Muscle layer of colon (tissue), 2 donors: Measurements from ENCODE around the gene LMF1.
"Not testable (repeated sequence)": the region's sequence is repeated elsewhere in the genome, so short reads cannot be mapped to it uniquely, and the experiment has no call there.

Experiments used
- H3K27ac ChIP-seq: one replicate; pipeline ENCODE4 v1.7.0; 2013; ENCODE audit warnings: low read depth, mild to moderate bottlenecking, low read length, moderate library complexity
- H3K27me3 ChIP-seq, 2 donors: one replicate each; pipeline ENCODE4 v1.7.0; 2013; ENCODE audit warnings: low read length in 2 of 2, mild to moderate bottlenecking in 2 of 2; ENCODE audit not compliant: insufficient read depth in 2 of 2, control insufficient read depth in 1 of 2
- H3K36me3 ChIP-seq: one replicate; pipeline ENCODE4 v1.7.0; 2013; ENCODE audit warnings: mild to moderate bottlenecking, low read length; ENCODE audit not compliant: insufficient read depth
- H3K4me1 ChIP-seq: one replicate; pipeline ENCODE4 v1.7.0; 2013; ENCODE audit warnings: mild to moderate bottlenecking, low read length; ENCODE audit not compliant: insufficient read depth
- H3K4me3 ChIP-seq, 2 donors: one replicate each; pipeline ENCODE4 v1.7.0; 2013; ENCODE audit warnings: low read length in 2 of 2, low read depth in 1 of 2, mild to moderate bottlenecking in 1 of 2, moderate library complexity in 1 of 2
- H3K9ac ChIP-seq: one replicate; pipeline ENCODE4 v1.7.0; 2013; ENCODE audit warnings: low read length
- H3K9me3 ChIP-seq: one replicate; pipeline ENCODE4 v1.7.0; 2013; ENCODE audit warnings: mild to moderate bottlenecking, low read length
- donor health status: abdominal sarcoma.
- donor health status: Adenocarcinoma of cecum.

Gene LMF1

DNA sequence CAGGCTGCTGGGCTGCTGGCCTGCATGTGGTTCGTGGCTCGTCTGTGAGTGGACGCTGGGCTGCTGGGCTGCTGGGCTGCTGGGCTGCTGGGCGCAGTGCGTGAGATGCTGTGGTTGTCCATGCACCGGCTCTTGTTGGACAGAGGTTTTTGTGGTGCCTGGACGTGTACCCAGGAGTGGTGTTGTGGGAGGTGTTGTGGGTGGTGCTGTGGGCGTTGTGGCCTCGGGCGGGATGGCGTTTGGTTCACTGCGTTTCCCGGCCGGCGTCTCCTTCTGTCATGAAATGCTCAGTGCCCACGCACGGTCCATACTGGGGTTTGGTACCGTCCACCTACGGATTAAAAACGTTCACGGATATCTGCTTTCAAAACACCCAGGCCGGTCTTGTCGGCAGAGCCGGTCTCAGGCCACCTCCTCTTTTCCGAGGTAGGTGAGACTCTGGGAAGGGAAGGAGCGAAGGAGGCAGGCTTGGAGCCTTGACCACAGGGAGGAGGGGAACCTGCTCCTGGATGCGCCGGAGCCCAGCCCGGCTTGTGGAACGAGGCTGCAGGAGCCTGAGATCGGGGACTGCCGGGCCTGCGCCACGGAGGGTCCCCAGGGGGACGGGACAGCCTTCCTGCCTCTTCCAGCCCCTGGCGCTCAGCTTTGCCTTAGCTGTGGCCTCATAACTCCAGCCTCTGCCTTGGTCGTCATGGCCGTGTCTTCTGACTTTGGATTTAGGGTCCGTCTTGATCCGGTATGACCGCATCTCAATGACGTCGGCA is 140.5 kb downstream of the LMF1 start:
- Histone ChIP-seq H3K27me3 (peaks cover 6 to 21% of the 10 kb centered on the region in 2 donors), H3K27ac (no peak overlapping the region)

DNA sequence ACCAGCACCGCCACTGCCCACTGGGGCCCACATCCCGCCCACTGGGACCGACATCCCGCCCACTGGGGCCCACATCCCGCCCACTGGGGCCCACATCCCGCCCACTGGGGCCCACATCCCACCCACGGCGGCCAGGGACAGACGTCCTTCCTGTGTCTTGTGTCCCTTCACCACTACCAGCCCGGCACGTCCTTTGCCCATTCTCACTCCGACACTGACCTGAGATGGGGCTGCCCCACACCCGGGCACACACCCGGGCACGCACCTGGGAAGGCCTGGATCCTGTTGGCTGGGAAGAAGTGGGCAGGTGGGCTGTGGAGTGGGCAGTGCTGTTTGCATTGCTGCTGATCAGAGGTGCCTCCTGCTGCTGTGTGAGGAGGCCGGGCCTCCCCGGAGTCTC is 141.9 kb downstream of the LMF1 start:
- Histone ChIP-seq H3K4me3 (no peak overlapping the region), H3K27me3 (peaks cover 7 to 35% of the 10 kb centered on the region in 2 donors), H3K27ac (no peak overlapping the region), H3K9me3 (no peaks in the 10 kb centered on the region), H3K4me1 (no peaks in the 10 kb centered on the region), H3K9ac (no peak overlapping the region), H3K36me3 (no peaks in the 10 kb centered on the region)

More for the DNA sequence above, 140.5 kb downstream of the LMF1 start:
- no peaks in the 10 kb centered on the region for H3K36me3 ChIP-seq
- H3K9me3 ChIP-seq: no peaks in the 10 kb centered on the region
- H3K4me3 ChIP-seq: no peak overlapping the region
- H3K9ac ChIP-seq: no peak overlapping the region
- H3K4me1 ChIP-seq: no peaks in the 10 kb centered on the region

DNA sequence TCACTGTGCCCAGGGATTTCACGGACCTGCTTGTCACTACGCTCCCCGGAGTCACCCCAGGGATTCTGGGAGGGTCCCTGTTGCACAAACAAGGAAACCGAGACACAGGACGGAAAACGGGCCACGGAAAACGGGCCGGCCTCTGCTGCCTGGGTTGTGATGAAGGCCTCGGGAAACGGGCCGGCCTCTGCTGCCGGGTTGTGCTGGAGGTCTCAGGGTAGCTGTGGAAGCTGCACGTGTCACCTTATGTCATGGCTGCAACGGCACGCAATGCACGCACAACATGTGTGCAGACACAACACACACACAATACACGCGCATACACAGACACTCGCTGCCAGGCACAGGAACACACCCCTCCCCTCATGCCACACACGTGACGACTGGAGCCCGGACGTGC is 143.3 kb downstream of the LMF1 start:
- Histone ChIP-seq H3K9me3 (no peaks in the 10 kb centered on the region), H3K4me1 (no peaks in the 10 kb centered on the region), H3K27me3 (peaks cover 7 to 29% of the 10 kb centered on the region in 2 donors), H3K27ac (no peak overlapping the region), H3K9ac (no peak overlapping the region), H3K4me3 (no peak overlapping the region), H3K36me3 (no peaks in the 10 kb centered on the region)

DNA sequence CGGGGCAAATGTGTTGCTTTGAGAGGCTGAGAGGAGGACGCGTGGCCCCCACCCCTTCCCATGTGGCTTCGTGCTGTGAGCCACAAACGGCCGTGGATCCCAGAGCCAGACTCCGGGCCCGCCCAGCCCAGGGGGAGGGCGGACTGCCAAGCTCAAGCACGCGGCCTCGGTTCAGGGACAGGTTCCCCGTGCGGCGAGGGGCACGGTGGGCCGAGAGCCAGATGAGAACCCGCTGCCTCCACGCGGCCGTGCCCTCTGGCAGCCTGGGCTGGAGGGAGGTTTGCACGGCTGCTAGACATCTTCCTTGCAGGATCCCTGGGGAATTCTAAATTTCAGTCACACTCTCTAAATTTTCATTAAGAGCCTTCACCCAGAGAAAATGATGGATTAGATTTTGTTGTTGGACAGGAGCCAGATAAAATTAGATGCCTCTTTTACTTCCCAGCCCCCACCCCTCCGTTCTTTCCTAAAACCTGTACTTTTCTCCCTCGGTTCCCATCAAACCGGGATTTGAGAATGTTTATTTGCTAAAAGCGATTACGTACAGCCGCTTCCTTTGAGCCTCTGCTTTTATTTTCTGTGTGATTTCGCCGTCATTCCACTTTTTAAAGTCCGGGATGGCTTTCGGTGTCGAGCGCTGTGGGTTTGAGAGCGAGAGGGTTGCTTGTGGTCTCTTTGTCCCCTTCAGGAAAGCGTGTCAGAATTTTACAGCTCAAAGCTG is 145.3 kb downstream of the LMF1 start:
- Histone ChIP-seq H3K9ac (no peak overlapping the region), H3K4me3 (no peak overlapping the region), H3K36me3 (no peaks in the 10 kb centered on the region), H3K27ac (no peak overlapping the region), H3K27me3 (peaks cover 7 to 30% of the 10 kb centered on the region in 2 donors), H3K4me1 (no peaks in the 10 kb centered on the region), H3K9me3 (no peaks in the 10 kb centered on the region)

DNA sequence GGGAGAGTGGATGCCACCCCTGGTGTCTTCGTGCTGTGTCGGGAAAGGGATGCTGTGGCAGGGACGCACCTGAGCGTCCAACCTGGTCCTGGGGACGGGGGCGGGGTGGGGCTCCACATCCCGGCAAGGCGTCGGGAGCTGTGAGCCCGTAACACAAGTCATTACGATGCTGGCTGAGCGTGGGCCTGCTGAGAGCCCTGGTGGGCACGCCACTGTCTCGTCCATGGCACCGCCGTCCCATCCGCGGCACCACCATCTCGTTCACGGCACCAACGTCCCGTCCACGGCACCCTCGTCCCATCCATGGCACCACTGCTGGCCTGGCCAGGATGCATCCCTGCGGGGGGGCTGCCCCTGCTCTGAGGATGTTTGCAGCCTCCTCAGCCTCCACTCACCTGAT is 146.2 kb downstream of the LMF1 start:
- Histone ChIP-seq H3K4me1 (no peaks in the 10 kb centered on the region), H3K9me3 (no peaks in the 10 kb centered on the region), H3K4me3 (no peak overlapping the region), H3K9ac (no peak overlapping the region), H3K36me3 (no peaks in the 10 kb centered on the region), H3K27ac (no peak overlapping the region), H3K27me3 (peaks cover 7 to 35% of the 10 kb centered on the region in 2 donors)

DNA sequence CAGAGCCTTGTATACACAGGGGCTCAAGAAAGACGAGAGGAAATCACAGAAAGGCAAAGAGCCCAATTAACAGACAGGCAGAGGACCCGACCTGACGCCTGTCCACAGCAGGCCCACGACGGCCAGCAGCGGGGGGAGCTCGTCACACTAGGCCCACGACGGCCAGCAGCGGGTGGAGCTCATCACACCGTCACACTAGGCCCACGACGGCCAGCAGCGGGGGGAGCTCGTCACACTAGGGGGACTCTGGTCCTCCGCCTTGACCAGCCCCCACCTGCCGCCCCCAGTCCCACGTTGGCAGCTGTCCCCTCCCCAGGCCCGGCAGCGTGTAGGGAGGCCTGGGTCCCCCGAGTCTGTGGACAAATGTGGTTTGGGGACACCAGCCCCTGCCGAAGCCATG is 146.6 kb downstream of the LMF1 start:
- Histone ChIP-seq H3K4me1 (no peaks in the 10 kb centered on the region), H3K36me3 (no peaks in the 10 kb centered on the region), H3K9ac (no peak overlapping the region), H3K27me3 (peaks cover 7 to 39% of the 10 kb centered on the region in 2 donors), H3K4me3 (no peak overlapping the region), H3K9me3 (no peaks in the 10 kb centered on the region), H3K27ac (no peak overlapping the region)

DNA sequence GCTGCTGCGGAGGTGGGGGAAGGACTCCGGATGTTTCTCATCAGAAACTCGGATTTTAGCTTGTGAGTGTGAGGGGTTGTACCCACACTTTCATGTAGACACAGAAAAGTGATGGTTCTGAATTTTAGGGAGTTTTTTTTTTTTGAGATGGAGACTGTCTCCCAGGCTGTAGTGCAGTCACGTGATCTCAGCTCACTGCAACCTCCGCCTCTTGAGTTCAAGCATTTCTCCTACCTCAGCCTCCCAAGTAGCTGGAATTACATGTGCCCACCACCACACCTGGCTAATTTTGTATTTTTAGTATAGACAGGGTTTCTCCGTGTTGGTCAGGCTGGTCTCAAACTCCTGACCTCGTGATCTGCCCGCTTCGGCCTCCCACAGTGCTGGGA is 147.9 kb downstream of the LMF1 start:
- Histone ChIP-seq H3K27ac (no peak overlapping the region), H3K9me3 (no peaks in the 10 kb centered on the region), H3K27me3 (peaks cover 16 to 52% of the 10 kb centered on the region in 2 donors), H3K4me1 (no peaks in the 10 kb centered on the region), H3K36me3 (no peaks in the 10 kb centered on the region), H3K4me3 (no peak overlapping the region), H3K9ac (no peak overlapping the region)

DNA sequence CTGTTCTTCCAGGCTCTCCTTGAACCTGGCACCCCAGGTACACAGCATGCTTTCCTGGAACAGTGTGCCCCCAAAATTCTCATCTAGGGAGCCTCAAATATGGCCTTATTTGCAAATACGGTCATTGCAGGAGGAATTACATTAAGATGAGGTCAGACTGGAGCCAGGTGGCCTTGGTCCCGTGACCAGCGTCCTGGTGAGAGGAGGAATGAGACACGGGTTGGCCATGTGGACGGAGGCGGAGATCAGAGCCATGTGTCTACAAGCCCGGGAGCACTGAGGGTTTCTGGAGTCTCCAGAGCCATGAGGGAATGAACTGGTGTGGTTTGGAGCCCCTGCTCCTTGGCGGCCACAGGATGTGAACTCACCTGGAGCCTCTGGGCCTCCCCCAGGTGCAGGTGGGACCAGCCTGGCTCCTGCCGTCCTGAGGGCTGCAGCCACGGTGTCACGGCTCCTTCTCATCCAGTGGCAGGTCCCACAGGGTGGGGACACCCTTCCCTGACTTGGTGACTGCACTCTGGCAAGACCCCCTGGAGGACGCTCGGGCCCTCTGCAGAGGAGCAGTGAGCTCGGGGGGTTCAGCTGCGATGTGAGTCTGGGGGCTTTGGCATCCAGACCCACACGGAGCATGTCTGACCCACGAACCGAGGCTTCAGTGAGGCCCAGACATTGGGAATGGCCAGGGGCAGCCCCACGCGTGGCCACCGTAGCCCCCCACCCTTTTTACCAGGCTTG is 148.4 kb downstream of the LMF1 start:
- Histone ChIP-seq H3K27ac (no peak overlapping the region), H3K27me3 (peaks cover 16 to 55% of the 10 kb centered on the region in 2 donors)

DNA sequence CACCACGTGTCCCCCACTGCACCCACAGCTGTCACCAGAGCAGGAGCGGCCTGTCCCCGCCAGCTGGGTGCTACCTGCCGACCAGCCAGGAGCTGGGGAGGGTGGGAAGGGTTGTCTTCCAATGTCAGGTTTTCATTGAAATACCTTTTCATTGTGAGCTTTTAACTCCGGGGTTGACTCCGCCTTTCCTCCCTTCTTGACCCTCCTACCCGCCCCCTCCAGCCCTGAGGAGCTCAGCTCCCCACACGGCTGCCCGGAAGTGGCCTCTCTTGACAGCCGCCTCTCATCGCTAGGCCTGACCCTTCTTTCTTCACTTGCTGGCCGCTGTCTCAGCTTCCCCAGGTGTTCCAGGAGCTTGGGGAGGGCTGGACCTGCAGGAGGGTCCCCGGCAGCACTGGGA is 149.0 kb downstream of the LMF1 start:
- no peak overlapping the region for H3K9ac ChIP-seq
- no peak overlapping the region for H3K4me3 ChIP-seq
- peaks cover 16 to 57% of the 10 kb centered on the region in 2 donors for H3K27me3 ChIP-seq
- H3K36me3 ChIP-seq: no peaks in the 10 kb centered on the region
- H3K27ac ChIP-seq: no peak overlapping the region
- no peaks in the 10 kb centered on the region for H3K4me1 ChIP-seq
- no peaks in the 10 kb centered on the region for H3K9me3 ChIP-seq

More for the DNA sequence above, 148.4 kb downstream of the LMF1 start:
- Histone ChIP-seq H3K4me3 (no peak overlapping the region), H3K36me3 (no peaks in the 10 kb centered on the region), H3K9ac (no peak overlapping the region), H3K4me1 (no peaks in the 10 kb centered on the region), H3K9me3 (no peaks in the 10 kb centered on the region)

DNA sequence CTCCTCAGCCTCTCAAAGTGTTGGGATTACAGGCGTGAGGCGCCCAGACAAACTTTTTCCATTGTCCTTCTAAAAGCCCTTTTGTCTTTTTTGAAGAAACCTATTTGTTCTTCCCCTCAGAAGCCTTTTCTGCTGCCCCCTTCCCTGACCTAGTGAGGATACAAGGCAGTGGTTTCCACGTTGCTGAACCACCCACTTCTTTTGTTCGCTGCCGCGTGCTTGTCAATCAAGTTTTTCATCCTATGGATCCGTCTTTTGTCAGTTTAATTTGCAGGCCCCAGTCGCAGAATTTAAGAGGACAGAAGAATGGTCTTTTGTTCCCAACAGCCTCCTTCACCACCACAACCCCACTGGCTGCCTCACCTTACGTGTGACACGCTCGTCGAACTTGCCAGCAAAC is 150.0 kb downstream of the LMF1 start:
- Histone ChIP-seq H3K9me3 (no peaks in the 10 kb centered on the region), H3K27ac (no peak overlapping the region), H3K4me1 (no peaks in the 10 kb centered on the region), H3K4me3 (no peak overlapping the region), H3K36me3 (no peaks in the 10 kb centered on the region), H3K9ac (no peak overlapping the region), H3K27me3 (peaks cover 15 to 67% of the 10 kb centered on the region in 2 donors)

DNA sequence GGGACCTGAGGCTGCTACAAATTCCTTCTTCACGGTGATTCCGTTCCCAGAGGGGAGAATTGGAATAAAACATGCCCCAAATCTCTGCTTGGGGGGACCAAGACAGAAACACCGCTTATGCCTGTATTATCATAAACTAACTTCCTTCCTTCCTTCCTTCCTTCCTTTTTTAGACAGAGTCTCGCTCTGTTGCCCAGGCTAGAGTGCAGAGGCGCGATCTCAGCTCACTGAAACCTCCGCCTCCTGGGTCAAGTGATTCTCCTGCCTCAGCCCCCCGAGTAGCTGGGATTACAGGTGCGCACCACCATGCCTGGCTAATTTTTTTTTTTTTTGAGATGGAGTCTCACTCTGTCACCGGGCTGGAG is 150.8 kb downstream of the LMF1 start:
- H3K4me3 ChIP-seq, H3K9ac ChIP-seq, H3K27ac ChIP-seq, H3K4me1 ChIP-seq, H3K36me3 ChIP-seq, H3K9me3 ChIP-seq: not testable (repeated sequence)
- H3K27me3 ChIP-seq: peaks cover 10 to 69% of the 10 kb centered on the region in 2 donors
